ENCODE data around the gene DSG1.
"Not testable (repeated sequence)": the region's sequence is repeated elsewhere in the genome, so short reads cannot be mapped to it uniquely, and the experiment has no call there.

Gene DSG1

DNA sequence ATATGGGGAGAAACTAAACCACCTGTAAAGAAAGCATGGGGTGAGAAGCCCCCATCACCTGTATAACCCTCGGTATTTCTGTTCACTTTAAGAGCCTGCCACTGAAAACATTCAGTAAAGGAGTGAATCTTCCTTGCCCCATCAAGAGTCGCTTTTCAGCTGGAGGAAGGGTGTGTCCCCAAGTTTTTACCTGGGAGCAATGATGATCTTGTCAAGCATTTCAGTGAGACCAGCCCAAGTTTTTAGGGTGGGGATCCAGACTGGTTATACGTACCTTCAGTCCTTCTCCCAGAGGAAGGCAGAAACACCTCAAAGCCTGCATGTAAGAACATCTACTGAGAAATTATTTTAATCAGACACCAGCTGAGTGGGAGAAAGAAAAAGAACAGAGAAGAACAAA lies at the start of gene DSG1:
DSG1 (plus strand) TSS at position 301 of the 400 bp plus-strand sequence. CDS start 141 bp downstream, outside the sequence.
- DNase-seq (ENCODE audit: low spot score): no peak

GRCh38 chr18:31268985-31269406 lies 49.0 kb upstream of the DSG1 start:
- no peak for DNase-seq (ENCODE audit: low spot score)

DNA sequence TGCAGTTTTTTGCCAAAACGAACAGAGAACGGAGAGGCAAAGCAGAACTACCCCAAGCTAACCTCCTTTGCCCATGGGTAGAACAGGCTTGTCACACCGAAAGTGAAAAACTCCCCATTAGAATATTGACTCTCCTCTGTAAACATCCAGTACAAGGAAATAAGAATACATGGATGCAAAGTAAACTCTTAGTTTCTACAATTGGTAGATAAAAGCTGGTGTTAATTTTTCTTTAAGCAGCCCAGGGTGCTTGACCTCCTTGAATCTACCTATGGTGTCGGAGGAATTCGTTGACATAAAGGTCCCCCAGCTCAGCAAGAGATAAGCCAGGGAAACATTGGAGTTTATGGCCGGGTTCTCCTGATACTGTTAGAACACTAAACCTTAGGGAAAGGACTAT lies 48.4 kb upstream of the DSG1 start:
- no peak for DNase-seq (ENCODE audit: low spot score)

GRCh38 chr18:31270578-31270977 lies 47.4 kb upstream of the DSG1 start:
- DNase-seq (ENCODE audit: low spot score): no peak

GRCh38 chr18:31273812-31274527 lies 44.0 kb upstream of the DSG1 start:
- no peak for DNase-seq (ENCODE audit: low spot score)

DNA sequence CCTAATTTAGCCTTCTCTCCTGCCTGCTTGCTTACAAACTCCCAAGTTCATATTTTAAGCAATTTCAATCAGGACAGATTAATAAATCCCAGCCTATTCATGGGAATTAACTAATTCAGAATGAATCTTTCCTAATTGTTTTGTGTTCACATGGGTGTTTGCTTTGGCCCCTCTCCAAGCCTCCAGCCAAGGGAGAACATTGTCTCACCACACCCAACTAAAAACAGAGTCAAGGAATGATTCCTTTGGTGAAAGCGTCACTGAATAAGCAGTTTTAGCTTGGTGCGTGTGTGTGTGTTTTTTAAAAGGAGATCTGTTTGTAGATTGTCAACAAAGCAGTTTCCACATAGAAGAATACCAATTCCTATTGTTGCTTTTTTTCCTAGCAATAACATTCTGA lies 43.0 kb upstream of the DSG1 start:
- no peak for DNase-seq (ENCODE audit: low spot score)

DNA sequence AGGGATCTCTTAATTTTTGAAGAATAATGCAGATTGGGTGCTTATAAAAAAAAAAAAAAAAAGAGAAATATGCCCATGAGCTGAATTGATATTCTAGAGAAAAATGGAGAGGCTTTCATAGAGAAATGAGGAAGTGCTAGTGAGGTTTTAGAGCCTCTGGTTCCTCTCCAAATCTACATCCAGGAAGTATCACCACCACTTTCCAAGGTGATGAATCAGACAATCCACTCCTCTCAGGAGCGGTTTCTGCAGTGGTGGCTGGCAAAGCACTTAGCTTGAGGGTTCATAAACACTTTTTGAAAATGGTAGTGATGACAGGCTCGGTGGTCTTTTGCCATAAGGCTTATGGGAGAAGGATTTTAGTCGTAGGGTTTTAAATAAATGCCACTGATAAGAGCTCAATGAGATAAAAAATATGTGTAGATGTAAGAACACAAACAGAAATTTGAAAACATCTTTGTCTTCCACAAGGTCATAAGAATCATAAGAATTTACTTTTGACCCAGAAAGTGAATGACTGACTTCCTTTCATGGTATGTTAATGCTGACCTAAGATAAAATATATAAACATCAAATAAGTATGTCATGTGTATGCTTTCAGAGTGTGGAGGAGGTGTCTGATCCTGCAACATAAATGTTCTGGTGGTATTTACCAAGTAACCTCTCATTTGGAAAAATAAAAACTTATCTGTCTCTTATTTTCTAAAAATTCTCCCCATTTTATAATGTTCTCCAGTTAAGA lies 42.1 kb upstream of the DSG1 start:
- no peak for DNase-seq (ENCODE audit: low spot score)

GRCh38 chr18:31278609-31279071 lies 39.3 kb upstream of the DSG1 start:
- DNase-seq (ENCODE audit: low spot score): no peak

DNA sequence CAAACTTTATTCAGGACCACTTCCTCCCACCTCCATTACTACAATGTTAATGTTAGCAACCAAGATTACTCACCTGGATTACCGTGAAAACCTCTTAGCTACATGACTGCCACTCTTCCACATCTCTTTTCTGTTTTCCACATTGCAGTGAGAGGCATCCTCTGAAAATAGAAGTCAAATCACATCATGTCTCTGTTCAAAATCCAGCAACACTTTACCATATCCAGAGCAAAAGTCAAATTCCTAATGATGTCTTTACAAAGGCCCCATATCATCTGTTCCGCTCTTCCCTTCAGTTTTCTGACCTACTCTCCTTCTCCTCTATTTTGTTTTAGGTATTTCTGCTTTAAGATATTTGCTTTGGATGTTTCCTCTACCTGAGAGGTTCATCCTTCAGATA lies 37.5 kb upstream of the DSG1 start:
- DNase-seq (ENCODE audit: low spot score): no peak

DNA sequence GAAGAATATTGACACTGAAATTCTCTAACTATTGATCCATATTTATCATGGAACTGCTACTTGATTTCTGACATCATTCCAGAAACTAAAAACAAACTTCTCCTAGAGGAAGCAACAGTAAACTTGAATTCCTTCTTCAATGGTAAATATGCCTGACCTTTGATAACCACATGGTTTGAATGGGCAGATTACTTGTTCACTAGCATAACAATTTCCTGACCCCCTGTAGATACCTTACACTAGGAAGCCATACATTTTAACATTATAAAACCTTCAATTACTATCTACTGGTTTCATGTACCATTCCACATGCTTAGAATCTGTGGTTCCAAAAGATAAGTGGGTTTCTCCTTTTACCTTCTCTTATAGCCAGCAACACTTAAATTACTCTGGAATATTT lies 36.5 kb upstream of the DSG1 start:
- DNase-seq (ENCODE audit: low spot score): no peak

DNA sequence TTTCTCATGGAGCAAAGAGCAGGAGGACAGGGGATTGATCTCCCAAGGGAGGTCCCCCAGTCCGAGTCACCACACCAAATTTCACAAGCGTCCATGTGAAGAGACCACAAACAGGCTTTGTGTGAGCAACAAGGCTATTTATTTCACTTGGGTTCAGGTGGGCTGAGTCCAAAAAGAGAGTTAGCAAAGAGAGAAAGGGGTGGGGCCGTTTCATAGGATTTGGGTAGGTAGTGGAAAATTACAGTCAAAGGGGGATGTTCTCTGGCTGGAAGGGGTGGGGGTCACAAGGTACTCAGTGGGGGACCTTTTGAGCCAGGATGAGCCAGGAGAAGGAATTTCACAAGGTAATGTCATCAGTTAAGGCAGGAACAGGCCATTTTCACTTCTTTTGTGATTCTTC lies 28.5 kb upstream of the DSG1 start:
- DNase-seq (ENCODE audit: low spot score): not testable (repeated sequence)

- DNase-seq (ENCODE audit: low spot score): no peak
Measured at GRCh38 chr18:31291688-31292087, 26.3 kb upstream of the DSG1 start.

DNA sequence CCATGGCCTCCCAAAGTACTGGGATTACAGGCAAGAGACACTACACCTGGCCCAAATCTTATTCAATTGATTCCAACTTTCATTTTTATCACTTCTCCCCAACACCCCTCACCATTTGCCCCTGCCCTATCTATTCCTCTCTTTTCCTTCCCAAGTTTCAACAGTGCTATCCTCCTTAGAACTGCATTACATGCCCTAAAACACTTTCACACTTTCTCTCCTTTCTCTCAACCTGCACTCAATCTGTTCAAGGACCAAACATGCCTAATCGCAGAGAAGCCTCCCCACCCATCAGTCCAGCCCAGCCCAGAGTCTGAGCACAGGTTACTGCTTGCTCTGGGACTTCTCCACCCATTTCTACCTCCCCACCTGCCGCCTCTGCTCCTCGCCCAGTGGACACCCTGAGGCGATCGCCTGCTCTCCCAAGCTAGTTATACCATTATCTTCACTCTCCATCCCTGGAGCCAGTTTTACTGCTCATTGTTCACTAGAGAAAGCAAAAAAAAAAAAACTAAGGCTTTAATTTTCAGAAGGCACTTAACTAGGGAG lies 23.7 kb upstream of the DSG1 start:
- DNase-seq (ENCODE audit: low spot score): no peak

DNA sequence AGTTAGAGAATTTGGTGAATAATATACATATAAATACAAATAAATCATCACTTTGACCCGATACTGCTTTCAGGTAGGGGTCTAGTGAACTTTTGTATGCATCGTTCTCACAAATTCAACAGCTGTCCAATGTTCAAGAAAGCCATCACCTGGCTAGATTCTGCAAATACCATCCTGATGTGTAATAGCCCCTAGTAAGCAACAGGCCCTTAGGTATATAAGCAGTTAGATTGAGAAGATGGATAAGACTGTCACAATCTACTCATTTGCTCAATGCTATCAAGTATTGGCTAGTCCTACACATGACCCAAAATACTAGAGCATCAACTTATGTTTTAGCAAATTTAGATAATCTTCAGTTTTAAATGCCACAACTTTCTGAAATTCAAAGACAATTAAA lies 20.7 kb upstream of the DSG1 start:
- no peak for DNase-seq (ENCODE audit: low spot score)

DNA sequence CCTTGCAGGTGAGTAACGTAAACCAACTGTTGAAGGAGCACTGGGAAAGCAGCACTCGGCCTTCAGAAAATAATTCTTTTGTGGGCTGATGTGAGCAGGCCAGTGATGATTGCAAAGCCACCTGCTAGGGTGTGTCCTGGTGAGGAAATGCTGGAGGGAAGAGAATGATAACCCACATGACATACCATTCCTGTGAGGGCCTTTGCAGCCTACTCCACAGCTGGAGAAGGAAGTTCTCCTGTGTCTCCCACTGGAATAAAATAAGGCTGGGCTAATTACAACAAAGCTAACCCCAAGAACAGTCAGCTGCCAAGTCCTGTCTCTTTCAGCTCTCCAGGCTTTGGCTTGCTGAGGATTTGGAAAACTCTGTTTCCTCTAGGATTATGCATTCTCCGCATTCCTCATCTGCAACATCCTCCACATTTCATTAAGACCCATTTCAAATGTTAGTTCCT lies 16.7 kb upstream of the DSG1 start:
- no peak for DNase-seq (ENCODE audit: low spot score)

GRCh38 chr18:31302991-31303390 lies 15.0 kb upstream of the DSG1 start:
- no peak for DNase-seq (ENCODE audit: low spot score)

- DNase-seq (ENCODE audit: low spot score): no peak
Measured at GRCh38 chr18:31303771-31304170, 14.2 kb upstream of the DSG1 start.

DNA sequence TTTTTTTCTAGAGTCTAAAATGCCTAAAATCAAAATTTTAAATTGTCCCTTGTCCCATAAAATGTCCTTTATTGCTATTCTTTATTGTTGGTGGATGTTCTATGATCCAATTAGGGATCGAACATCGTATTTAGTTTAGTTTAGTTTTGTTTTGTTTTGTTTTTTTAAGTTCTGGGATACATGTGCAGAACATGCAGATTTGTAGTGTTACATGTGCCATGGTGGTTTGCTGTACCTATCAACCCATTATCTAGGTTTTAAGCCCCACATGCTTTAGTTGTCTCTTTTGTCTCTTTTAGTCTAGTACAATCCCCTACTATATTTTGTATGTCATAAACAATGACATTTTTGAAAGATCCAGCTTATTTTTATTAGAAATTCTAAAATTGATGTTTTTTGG lies 8.8 kb upstream of the DSG1 start:
- no peak for DNase-seq (ENCODE audit: low spot score)

DNA sequence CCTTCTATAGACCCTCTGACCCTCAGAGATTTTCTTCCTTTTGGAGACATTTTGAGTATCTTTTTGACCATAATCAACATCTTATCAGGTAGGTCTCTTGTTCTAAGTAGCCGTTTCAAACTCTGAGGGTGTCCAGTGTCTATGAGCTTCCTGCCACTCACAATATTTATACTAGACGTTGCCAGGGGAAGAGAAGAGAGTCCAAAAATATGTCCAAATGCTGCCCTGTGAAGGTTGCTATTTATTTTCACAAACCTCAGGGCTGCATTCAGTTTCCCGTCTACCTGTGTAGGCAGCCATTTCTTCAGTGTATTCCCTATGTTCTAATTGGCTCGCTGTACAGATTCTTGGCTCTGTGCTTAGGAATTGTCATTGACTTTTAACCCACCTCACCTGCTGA lies 986 bp upstream of the DSG1 start:
- DNase-seq (ENCODE audit: low spot score): no peak

GRCh38 chr18:31321719-31322118 lies 3.8 kb downstream of the DSG1 start:
- no peak for DNase-seq (ENCODE audit: low spot score)

- DNase-seq (ENCODE audit: low spot score): no peak
Measured at GRCh38 chr18:31325051-31325450, 7.1 kb downstream of the DSG1 start.

DNA sequence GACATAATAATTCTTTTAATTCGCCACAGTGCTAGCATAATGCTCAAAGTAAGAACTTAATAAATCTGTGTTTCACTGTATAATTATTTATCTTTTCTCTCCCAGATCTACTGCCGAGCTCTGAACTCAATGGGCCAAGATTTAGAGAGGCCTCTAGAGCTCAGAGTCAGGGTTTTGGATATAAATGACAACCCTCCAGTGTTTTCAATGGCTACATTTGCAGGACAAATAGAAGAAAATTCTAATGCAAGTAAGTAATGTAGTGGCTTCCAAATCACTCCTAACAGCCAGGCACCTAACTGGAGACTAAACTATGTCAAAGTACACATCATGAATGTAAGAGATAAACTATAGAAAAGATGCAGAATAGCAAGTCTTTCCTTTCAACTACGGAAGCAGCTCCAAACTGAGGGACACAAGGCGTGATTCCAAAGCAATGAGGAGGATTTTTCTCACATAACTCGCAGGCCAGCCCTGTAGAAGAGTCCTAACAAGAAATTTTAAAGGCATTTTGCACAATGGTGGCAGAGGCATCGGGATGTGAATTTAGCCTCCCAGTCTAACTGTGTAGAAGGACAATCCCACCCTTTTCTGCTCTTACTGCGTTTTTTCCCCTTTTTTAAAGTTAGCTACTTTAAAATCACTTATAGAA lies 12.0 kb downstream of the DSG1 start:
- DNase-seq (ENCODE audit: low spot score): no peak

GRCh38 chr18:31343454-31343853 lies 25.5 kb downstream of the DSG1 start:
- DNase-seq (ENCODE audit: low spot score): no peak

Data from CD4-positive, alpha-beta T cell treated with Interleukin-2 at 100 ng/mL for 4 hours (primary cell).